Urinary bladder (tissue), 4 donors: ENCODE measurements around the gene CELA2B. TPM values are rescaled to one million over a fixed set of nuclear protein-coding genes. Genes with fewer than 3 reads are reported as not detected.
"Not testable (repeated sequence)": the region's sequence is repeated elsewhere in the genome, so short reads cannot be mapped to it uniquely, and the experiment has no call there.

Source experiments
- DNase-seq: peaks from one replicate; pipeline ENCODE4 v3.0.0-alpha.2; 2015; ENCODE audit errors: extremely low spot score
- H3K27ac ChIP-seq: one replicate; pipeline ENCODE4 v1.5.1; 2013; ENCODE audit warnings: low read depth, mild to moderate bottlenecking, moderate library complexity
- H3K36me3 ChIP-seq: one replicate; pipeline ENCODE4 v1.6.1; 2013; ENCODE audit warnings: mild to moderate bottlenecking, moderate library complexity; ENCODE audit not compliant: insufficient read depth
- H3K4me1 ChIP-seq: one replicate; pipeline ENCODE4 v1.6.1; 2013; ENCODE audit warnings: mild to moderate bottlenecking, moderate library complexity; ENCODE audit not compliant: insufficient read depth
- H3K4me3 ChIP-seq: one replicate; pipeline ENCODE4 v1.5.1; 2013; ENCODE audit warnings: low read depth, low read length
- WGBS: extraction: QIAGEN DNeasy Blood & Tissue Kit; methylation state at CpG from one replicate; pipeline ENCODE4 v1.1.7; 2013; 5-methylcytosine and 5-hydroxymethylcytosine counted together
- polyA plus RNA-seq: library from polyadenylated mRNA; stranded (reverse); fragments of 200-250 nt; gene quantifications from one replicate; pipeline ENCODE4 v1.2.3, GENCODE V29; 2013
- total RNA-seq: library from RNA; depleted of rRNA; stranded (reverse); fragments of >200 nt; gene quantifications from one replicate; pipeline ENCODE4 v1.2.3, GENCODE V29; 2014
- donor health status: healthy with polysubstance abuse.
- donor health status: healthy.

The CELA2B gene
- total and polyA plus RNA-seq, 2 donors: 0.32 TPM; not detected in 1

- not testable (repeated sequence) for H3K36me3 ChIP-seq, H3K27ac ChIP-seq, H3K4me3 ChIP-seq, DNase-seq, H3K4me1 ChIP-seq
- 94% methylated on average over 17 of the region's 17 CpGs for WGBS
These were observed 11.1 kb downstream of the CELA2B start for GRCh38 chr1:15486844-15487610.

- H3K4me3 ChIP-seq: no peak overlapping the region
- H3K4me1 ChIP-seq: no peaks in the 10 kb centered on the region
- H3K36me3 ChIP-seq: no peaks in the 10 kb centered on the region
- 94% methylated on average over 3 of the region's 3 CpGs for WGBS
- H3K27ac ChIP-seq: no peak overlapping the region
- DNase-seq: no peak
These were observed 12.5 kb downstream of the CELA2B start for GRCh38 chr1:15488371-15488770.

- Histone ChIP-seq H3K4me1 (no peaks in the 10 kb centered on the region), H3K36me3 (no peaks in the 10 kb centered on the region), H3K27ac (no peak overlapping the region), H3K4me3 (no peak overlapping the region)
- no peak for DNase-seq
- WGBS: 91% methylated on average over 13 of the region's 13 CpGs
These were observed 13.3 kb downstream of the CELA2B start for GRCh38 chr1:15489052-15489736.

GRCh38 chr1:15491010-15491409 is 15.1 kb downstream of the CELA2B start:
- WGBS: 95% methylated on average over 4 of the region's 4 CpGs
- H3K36me3 ChIP-seq: not testable (repeated sequence)

GRCh38 chr1:15492596-15492995 is 16.7 kb downstream of the CELA2B start:
- 66% methylated on average over 5 of the region's 5 CpGs for WGBS
- no peaks in the 10 kb centered on the region for H3K36me3 ChIP-seq
- H3K4me1 ChIP-seq: no peaks in the 10 kb centered on the region
- H3K4me3 ChIP-seq: no peak overlapping the region
- no peak for DNase-seq
- H3K27ac ChIP-seq: no peak overlapping the region

More at GRCh38 chr1:15491010-15491409, 15.1 kb downstream of the CELA2B start:
- H3K4me1 ChIP-seq, H3K4me3 ChIP-seq, H3K27ac ChIP-seq, DNase-seq: not testable (repeated sequence)

GRCh38 chr1:15493869-15494390 is 18.0 kb downstream of the CELA2B start:
- 87% methylated on average over 9 of the region's 9 CpGs for WGBS
- Histone ChIP-seq H3K27ac (no peak overlapping the region), H3K4me1 (no peaks in the 10 kb centered on the region), H3K4me3 (no peak overlapping the region), H3K36me3 (no peaks in the 10 kb centered on the region)
- DNase-seq: no peak

GRCh38 chr1:15500184-15501178 is 24.6 kb downstream of the CELA2B start:
- 79% methylated on average over 19 of the region's 19 CpGs for WGBS
- DNase-seq: no peak

GRCh38 chr1:15501208-15502032 is 25.5 kb downstream of the CELA2B start:
- H3K4me3 ChIP-seq: no peak overlapping the region
- 68% methylated on average over 17 of the region's 17 CpGs for WGBS
- DNase-seq: no peak
- H3K4me1 ChIP-seq: no peaks in the 10 kb centered on the region
- no peak overlapping the region for H3K27ac ChIP-seq
- H3K36me3 ChIP-seq: peaks cover 3% of the 10 kb centered on the region

More at GRCh38 chr1:15500184-15501178, 24.6 kb downstream of the CELA2B start:
- Histone ChIP-seq H3K4me1 (no peaks in the 10 kb centered on the region), H3K4me3 (no peak overlapping the region), H3K36me3 (peaks cover 3% of the 10 kb centered on the region), H3K27ac (no peak overlapping the region)

GRCh38 chr1:15504436-15504835 is 28.5 kb downstream of the CELA2B start:
- no peak for DNase-seq
- 94% methylated on average over 4 of the region's 4 CpGs for WGBS
- Histone ChIP-seq H3K27ac (no peak overlapping the region), H3K4me3 (no peak overlapping the region), H3K36me3 (peaks cover 3% of the 10 kb centered on the region), H3K4me1 (no peaks in the 10 kb centered on the region)

GRCh38 chr1:15506831-15507230 is 30.9 kb downstream of the CELA2B start:
- Histone ChIP-seq H3K4me1 (no peaks in the 10 kb centered on the region), H3K4me3 (no peak overlapping the region), H3K36me3 (peaks cover 3% of the 10 kb centered on the region), H3K27ac (no peak overlapping the region)
- DNase-seq: no peak
- WGBS: 94% methylated on average over 17 of the region's 17 CpGs

- no peak overlapping the region for H3K4me3 ChIP-seq
- 93% methylated on average over 5 of the region's 5 CpGs for WGBS
- H3K27ac ChIP-seq: no peak overlapping the region
- peaks cover 3% of the 10 kb centered on the region for H3K36me3 ChIP-seq
- DNase-seq: no peak
- no peaks in the 10 kb centered on the region for H3K4me1 ChIP-seq
These were observed 31.4 kb downstream of the CELA2B start for GRCh38 chr1:15507278-15507677.

GRCh38 chr1:15508700-15509487 is 33.0 kb downstream of the CELA2B start:
- WGBS: 90% methylated on average over 12 of the region's 12 CpGs
- Histone ChIP-seq H3K27ac (no peak overlapping the region), H3K36me3 (no peaks in the 10 kb centered on the region)

More at GRCh38 chr1:15508700-15509487, 33.0 kb downstream of the CELA2B start:
- Histone ChIP-seq H3K4me1 (no peaks in the 10 kb centered on the region), H3K4me3 (no peak overlapping the region)
- no peak for DNase-seq
